NCI-H2107 treated with DMSO at 0.1 percent for 48 hours (cell line): ENCODE results near the gene ARFGAP1.

Experiments
- DNase-seq: peaks from one replicate; lab custom pipeline; 2025; ENCODE audit not compliant: unreplicated experiment; lab: John Stamatoyannopoulos, UW

The ARFGAP1 gene

GRCh38 chr20:63318391-63319163, 46.0 kb downstream of the ARFGAP1 start:
- DNase-seq: no peak

GRCh38 chr20:63319164-63320040, 46.8 kb downstream of the ARFGAP1 start:
- DNase-seq: no peak

- no peak for DNase-seq
These were observed 47.5 kb downstream of the ARFGAP1 start for GRCh38 chr20:63320041-63320511.

GRCh38 chr20:63320616-63321147, 48.1 kb downstream of the ARFGAP1 start:
- DNase-seq: no peak

GRCh38 chr20:63321148-63321831, 48.7 kb downstream of the ARFGAP1 start:
- no peak for DNase-seq

GRCh38 chr20:63322146-63322932, 49.7 kb downstream of the ARFGAP1 start:
- no peak for DNase-seq

GRCh38 chr20:63322933-63323273, 50.3 kb downstream of the ARFGAP1 start:
- no peak for DNase-seq

GRCh38 chr20:63323357-63323981, 50.9 kb downstream of the ARFGAP1 start:
- no peak for DNase-seq

- DNase-seq: no peak
These were observed 52.4 kb downstream of the ARFGAP1 start for GRCh38 chr20:63325021-63325471.

GRCh38 chr20:63325554-63326313, 53.1 kb downstream of the ARFGAP1 start:
- no peak for DNase-seq

GRCh38 chr20:63326314-63327230, 54.0 kb downstream of the ARFGAP1 start:
- DNase-seq: no peak

- no peak for DNase-seq
These were observed 54.7 kb downstream of the ARFGAP1 start for GRCh38 chr20:63327231-63327745.

- no peak for DNase-seq
These were observed 55.5 kb downstream of the ARFGAP1 start for GRCh38 chr20:63328026-63328700.

GRCh38 chr20:63328718-63329275, 56.2 kb downstream of the ARFGAP1 start:
- no peak for DNase-seq

- DNase-seq: no peak
These were observed 56.9 kb downstream of the ARFGAP1 start for GRCh38 chr20:63329331-63330083.

GRCh38 chr20:63330084-63330760, 57.6 kb downstream of the ARFGAP1 start:
- no peak for DNase-seq
